NCI-H524 (cell line): ENCODE data around the gene NBPF14.
"Not testable (repeated sequence)": the region's sequence is repeated elsewhere in the genome, so short reads cannot be mapped to it uniquely, and the experiment has no call there.

Source experiments
- DNase-seq, 2 experiments: peaks; one replicate each; lab custom pipeline; 2025; lab: John Stamatoyannopoulos, UW

Gene NBPF14, protein sequence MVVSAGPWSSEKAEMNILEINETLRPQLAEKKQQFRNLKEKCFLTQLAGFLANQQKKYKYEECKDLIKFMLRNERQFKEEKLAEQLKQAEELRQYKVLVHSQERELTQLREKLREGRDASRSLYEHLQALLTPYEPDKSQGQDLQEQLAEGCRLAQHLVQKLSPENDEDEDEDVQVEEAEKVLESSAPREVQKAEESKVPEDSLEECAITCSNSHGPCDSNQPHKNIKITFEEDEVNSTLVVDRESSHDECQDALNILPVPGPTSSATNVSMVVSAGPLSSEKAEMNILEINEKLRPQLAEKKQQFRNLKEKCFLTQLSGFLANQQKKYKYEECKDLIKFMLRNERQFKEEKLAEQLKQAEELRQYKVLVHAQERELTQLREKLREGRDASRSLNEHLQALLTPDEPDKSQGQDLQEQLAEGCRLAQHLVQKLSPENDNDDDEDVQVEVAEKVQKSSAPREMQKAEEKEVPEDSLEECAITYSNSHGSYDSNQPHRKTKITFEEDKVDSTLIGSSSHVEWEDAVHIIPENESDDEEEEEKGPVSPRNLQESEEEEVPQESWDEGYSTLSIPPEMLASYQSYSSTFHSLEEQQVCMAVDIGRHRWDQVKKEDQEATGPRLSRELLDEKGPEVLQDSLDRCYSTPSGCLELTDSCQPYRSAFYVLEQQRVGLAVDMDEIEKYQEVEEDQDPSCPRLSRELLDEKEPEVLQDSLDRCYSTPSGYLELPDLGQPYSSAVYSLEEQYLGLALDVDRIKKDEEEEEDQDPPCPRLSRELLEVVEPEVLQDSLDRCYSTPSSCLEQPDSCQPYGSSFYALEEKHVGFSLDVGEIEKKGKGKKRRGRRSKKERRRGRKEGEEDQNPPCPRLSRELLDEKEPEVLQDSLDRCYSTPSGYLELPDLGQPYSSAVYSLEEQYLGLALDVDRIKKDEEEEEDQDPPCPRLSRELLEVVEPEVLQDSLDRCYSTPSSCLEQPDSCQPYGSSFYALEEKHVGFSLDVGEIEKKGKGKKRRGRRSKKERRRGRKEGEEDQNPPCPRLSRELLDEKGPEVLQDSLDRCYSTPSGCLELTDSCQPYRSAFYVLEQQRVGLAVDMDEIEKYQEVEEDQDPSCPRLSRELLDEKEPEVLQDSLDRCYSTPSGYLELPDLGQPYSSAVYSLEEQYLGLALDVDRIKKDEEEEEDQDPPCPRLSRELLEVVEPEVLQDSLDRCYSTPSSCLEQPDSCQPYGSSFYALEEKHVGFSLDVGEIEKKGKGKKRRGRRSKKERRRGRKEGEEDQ (N-terminal part only)

GRCh38 chr1:148595911-148596310 is at the start of gene NBPF14:
TSS of gene NBPF14 (minus strand) at chr1:148596011. CDS start at chr1:148595717, 294 bp downstream.
- DNase-seq = not testable (repeated sequence)

- DNase-seq = not testable (repeated sequence)
Observed at GRCh38 chr1:148625451-148625850, 29.6 kb upstream of the NBPF14 start.

- DNase-seq = not testable (repeated sequence)
Observed at GRCh38 chr1:148618216-148618615, 22.4 kb upstream of the NBPF14 start.

DNA sequence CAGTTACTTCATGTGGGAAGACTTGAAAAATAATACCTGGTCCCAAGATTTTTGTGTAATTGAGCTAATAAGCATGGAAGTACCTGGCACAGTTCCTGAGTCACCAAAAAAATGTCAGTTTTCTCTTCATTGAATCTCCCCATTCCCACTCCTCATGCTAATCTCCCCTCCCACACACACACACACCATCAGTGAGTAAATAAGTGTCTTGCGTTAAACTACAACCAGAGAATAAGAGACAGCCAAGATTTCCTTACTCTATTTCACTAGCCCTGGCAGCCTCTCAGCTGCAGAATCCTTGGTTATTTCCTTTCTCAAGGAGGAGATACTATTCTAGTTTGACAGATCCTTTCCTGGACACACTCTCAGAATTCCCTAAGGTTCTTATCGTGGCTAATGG is 9.5 kb upstream of the NBPF14 start:
- DNase-seq = not testable (repeated sequence)

DNA sequence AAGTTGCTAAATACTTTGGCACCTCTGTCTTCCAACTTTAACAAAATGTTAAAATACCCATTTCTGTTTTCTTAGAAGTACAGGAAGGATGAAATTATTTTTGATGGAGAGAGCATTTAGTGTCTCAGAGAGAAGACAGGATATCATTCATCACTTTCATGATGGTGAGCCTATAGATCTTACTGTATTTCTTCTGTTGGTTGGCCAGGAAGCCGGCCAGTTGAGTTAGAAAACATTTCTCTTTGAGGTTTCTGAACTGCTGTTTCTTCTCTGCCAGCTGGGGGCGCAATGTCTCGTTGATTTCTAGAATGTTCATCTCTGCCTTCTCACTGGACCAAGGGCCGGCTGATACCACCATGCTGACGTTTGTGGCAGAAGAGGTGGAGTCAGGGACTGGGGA is 451 bp downstream of the NBPF14 start:
- DNase-seq = not testable (repeated sequence)

- DNase-seq = not testable (repeated sequence)
Observed at GRCh38 chr1:148591098-148591497, 4.7 kb downstream of the NBPF14 start.

GRCh38 chr1:148532158-148532557 is 63.7 kb downstream of the NBPF14 start:
- not testable (repeated sequence) for DNase-seq

GRCh38 chr1:148529101-148529567 is 66.7 kb downstream of the NBPF14 start:
- DNase-seq = peak in 1 of 2 experiments; percentile 50

- not testable (repeated sequence) for DNase-seq
Observed at GRCh38 chr1:148528591-148528990, 67.2 kb downstream of the NBPF14 start.

DNA sequence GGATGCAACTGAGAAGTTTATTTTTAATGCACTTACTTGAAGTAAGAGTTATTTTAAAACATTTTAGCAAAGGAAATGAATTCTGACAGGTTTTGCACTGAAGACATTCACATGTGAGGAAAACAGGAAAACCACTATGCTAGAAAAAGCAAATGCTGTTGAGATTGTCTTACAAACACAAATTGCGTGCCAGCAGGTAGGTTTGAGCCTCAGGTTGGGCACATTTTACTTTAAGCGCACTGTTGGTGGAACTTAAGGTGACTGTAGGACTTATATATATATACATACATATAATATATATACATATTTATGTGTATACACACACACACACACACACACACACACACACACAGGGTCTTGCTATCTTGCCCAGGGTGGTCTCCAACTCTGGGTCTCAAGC is 69.2 kb downstream of the NBPF14 start:
- DNase-seq = not testable (repeated sequence)

- DNase-seq = not testable (repeated sequence)
Observed at GRCh38 chr1:148523205-148524144, 72.3 kb downstream of the NBPF14 start.

DNA sequence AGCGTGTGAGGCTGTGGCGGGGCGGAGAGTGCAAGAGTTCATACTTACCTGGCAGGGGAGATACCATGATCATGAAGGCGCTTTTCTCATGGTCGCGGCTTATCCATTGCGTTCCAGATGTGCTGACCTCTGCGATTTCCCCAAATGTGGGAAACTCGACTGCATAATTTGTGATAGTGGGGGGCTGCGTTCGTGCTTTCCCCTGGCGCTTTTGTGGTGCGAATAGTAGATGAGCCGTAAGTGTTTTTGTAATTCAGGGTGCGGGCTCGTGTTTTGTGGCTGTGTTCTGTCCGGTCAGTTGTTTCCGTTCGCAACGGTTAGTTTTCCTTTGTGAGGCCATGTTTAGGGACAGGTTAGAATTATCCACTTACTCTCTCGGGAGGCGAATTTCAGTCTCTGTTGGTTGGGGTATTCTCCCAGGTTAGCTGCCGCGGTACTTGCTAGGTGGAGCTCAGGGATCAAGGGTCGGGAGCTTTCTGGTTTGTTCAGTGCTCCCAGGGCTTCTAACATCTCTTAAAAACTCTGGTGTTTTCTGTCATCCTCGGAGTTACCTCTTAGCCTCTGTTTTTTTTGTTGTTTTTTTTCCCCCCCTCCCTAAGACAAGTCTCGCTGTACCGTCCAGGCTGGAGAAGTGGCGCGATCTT is 73.1 kb downstream of the NBPF14 start:
- peak in 1 of 2 experiments; percentile 50 for DNase-seq

DNA sequence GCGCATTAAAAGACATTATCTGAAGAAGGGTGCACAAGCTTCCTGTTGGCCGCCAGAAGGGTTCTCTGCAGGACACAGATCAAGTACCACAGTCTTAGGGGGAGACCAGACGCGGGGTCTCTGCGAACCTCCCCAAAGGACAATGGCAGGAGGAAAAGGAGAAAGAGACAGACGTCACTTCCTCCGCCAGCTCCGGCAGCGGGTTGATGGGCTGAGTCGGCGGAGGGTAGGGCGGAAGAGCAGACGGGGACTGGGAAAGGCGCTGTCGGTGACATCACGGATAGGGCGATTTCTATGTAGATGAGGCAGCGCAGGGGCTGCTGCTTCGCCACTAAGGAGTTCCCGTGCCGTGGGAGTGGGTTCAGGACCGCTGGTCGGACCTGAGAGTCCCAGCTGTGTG is 73.7 kb downstream of the NBPF14 start:
- DNase-seq = peak in 1 of 2 experiments; percentile 39

- DNase-seq = not testable (repeated sequence)
Observed at GRCh38 chr1:148514310-148514709, 81.5 kb downstream of the NBPF14 start.

DNA sequence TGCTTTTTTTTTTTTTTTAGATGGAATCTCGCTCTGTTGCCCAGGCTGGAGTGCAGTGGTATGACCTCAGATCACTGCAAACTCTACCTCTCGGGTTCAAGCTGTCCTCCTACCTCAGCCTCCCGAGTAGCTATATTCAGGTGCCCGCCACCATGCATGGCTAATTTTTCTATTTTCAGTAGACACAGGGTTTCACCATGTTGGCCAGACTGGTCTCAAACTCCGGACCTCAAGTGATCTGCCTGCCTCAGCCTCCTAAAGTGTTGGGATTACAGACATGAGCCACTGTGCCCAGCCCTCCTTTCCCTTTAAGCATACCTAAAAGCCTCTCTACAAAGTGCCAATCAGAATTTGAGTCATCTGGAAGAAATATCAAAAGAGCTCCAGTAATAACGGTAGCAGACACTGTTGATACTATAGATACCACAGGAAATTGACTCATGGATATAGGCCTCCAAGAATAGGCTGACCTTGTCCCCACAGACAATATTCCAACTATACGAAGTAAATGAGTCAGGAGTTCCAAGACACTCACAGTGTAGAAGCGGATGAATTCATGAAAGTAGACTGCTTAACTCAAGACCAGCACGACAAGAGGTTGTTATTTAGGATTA is 83.1 kb downstream of the NBPF14 start:
- DNase-seq = not testable (repeated sequence)

DNA sequence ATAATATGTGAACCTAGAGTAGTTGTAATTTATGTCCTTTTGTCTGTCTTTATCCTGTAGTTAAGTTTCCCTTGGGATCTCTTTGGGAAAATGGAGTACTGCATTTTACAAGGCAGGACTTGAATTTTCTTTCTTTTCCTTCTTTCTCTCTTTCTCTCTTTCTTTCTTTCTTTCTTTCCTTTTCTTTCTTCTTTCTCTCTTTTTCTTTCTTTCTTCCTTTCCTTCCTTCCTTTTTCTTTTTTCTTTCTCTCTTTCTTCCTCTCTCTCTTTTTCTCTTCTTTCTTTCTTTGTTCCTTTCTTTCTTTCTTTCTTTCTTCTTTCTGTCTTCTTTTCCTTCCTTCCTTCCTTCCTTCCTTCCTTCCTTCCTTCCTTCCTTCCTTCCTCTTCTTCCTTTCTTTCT is 101.9 kb downstream of the NBPF14 start:
- DNase-seq = not testable (repeated sequence)

DNA sequence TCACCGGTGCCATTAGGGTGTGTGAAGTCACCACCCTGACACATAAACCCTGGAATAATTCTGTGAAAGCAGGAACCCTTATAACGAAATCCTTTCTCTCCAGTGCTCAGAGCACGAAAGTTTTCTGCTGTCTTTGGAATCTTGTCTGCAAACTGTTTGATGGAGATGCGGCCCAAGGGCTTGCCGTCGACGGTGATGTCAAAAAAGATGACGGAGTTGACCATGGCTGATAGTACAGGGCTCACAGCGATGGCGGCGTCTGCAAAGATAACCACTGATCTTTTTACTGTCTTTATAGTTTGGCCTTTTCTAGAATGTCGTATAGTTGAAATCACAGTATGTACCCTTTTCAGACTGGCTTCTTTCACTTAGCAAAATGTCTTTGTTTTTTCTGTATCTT is 112.8 kb downstream of the NBPF14 start, which contains the start of gene PPIAL4G:
Gene PPIAL4G (minus strand): TSS at position 274 of the 400 bp plus-strand sequence. CDS start 50 bp downstream, at position 224.
- not testable (repeated sequence) for DNase-seq
